Tibial artery (tissue), 4 donors: ENCODE results near the gene CFAP68.
A peak's percentile ranks its signal among the peaks of the same experiment; 100 is the strongest.

Experiments
- DNase-seq, 2 donors: peaks; one replicate each; pipeline ENCODE4 v3.0.0-alpha.2; 2019
- H3K27ac ChIP-seq, 2 donors: fragments of 200-600 bp; sonication (generic) in 1 of 2; 1 replicate in 1 of 2; 2 replicates in 1 of 2; pipeline ENCODE4 v1.5.1; 2018 to 2019; ENCODE audit warnings: mild to moderate bottlenecking in 1 of 2
- H3K27me3 ChIP-seq, 2 donors: fragments of 200-600 bp; sonication (generic) in 1 of 2; one replicate each; pipeline versions ENCODE4 v1.5.1 to v1.6.0; 2016 to 2019
- H3K36me3 ChIP-seq, 3 donors: fragments of 200-600 bp; sonication (generic) in 2 of 3; one replicate each; pipeline ENCODE4 v1.5.1; 2016 to 2019; ENCODE audit warnings: mild to moderate bottlenecking in 2 of 3
- H3K4me1 ChIP-seq, 4 donors: fragments of 200-600 bp; sonication (generic) in 2 of 4; 1 replicate in 3 of 4; 2 replicates in 1 of 4; pipeline ENCODE4 v1.5.1; 2016 to 2019
- H3K4me3 ChIP-seq, 2 donors: fragments of 200-600 bp; sonication (generic) in 1 of 2; 1 replicate in 1 of 2; 2 replicates in 1 of 2; pipeline ENCODE4 v1.5.1; 2018 to 2019; ENCODE audit warnings: mild to moderate bottlenecking in 2 of 2
- H3K9me3 ChIP-seq, 3 donors: fragments of 200-600 bp; sonication (generic) in 1 of 3; one replicate each; pipeline ENCODE4 v1.5.1; 2016 to 2019
- CTCF ChIP-seq, 2 experiments: fragments of 200-600 bp in 1 of 2; fragments of 450-650 bp in 1 of 2; IDR thresholded peaks; one replicate each; pipeline ENCODE4 v1.5.1; 2017 to 2019; ENCODE audit warnings: antibody characterized with exemption in 2 of 2, mild to moderate bottlenecking in 1 of 2, moderate library complexity in 1 of 2
- intact Hi-C: fragments of 100-400 bp; cut with DNase I; formaldehyde crosslinking; loops from one replicate; pipeline ENCODE4 v1.15.0; 2023; ENCODE audit warnings: low total_unique reads

CFAP68 gene

GRCh38 chr11:111918390-111919256 is 39.3 kb downstream of the CFAP68 start, which contains the start of gene C11orf52:
Gene C11orf52 (plus strand): TSS chr11:111918913. CDS start chr11:111918973, 60 bp downstream.
- H3K27me3 ChIP-seq = no peaks in the 10 kb centered on the region
- no peak for TF ChIP-seq CTCF (IDR thresholded peaks at IDR 0.05)
- DNase-seq = no peak
- H3K27ac ChIP-seq = peak within 1 kb of the TSS; percentile 37 to 98
- no peak within 1 kb of the TSS for H3K4me3 ChIP-seq
- H3K36me3 ChIP-seq = peaks cover 0 to 5% (median 4%) of the 10 kb centered on the region in 3 donors
- H3K4me1 ChIP-seq = peaks cover 0 to 69% (median 23%) of the 10 kb centered on the region in 4 donors
- intact Hi-C loops = no loop called here
- H3K9me3 ChIP-seq = no peaks in the 10 kb centered on the region

GRCh38 chr11:111920908-111921307 is 41.6 kb downstream of the CFAP68 start:
- no peaks in the 10 kb centered on the region for H3K27me3 ChIP-seq
- H3K9me3 ChIP-seq = no peaks in the 10 kb centered on the region
- peak overlapping the region; percentile 10 to 89 for H3K27ac ChIP-seq
- intact Hi-C loops = no loop called here
- no peak overlapping the region for H3K4me3 ChIP-seq
- TF ChIP-seq CTCF (IDR thresholded peaks at IDR 0.05) = no peak
- H3K4me1 ChIP-seq = peaks cover 0 to 72% (median 32%) of the 10 kb centered on the region in 4 donors
- H3K36me3 ChIP-seq = peaks cover 0 to 5% (median 4%) of the 10 kb centered on the region in 3 donors
- DNase-seq = no peak

- TF ChIP-seq CTCF (IDR thresholded peaks at IDR 0.05) = no peak
- no peak for DNase-seq
- peak overlapping the region in 1 of 2 donors; percentile 89 for H3K27ac ChIP-seq
- intact Hi-C loops = no loop called here
- peaks cover 0 to 73% (median 38%) of the 10 kb centered on the region in 4 donors for H3K4me1 ChIP-seq
- H3K4me3 ChIP-seq = no peak overlapping the region
- H3K27me3 ChIP-seq = no peaks in the 10 kb centered on the region
- no peaks in the 10 kb centered on the region for H3K9me3 ChIP-seq
- H3K36me3 ChIP-seq = peaks cover 0 to 5% (median 4%) of the 10 kb centered on the region in 3 donors
Measured at GRCh38 chr11:111921541-111922230, 42.3 kb downstream of the CFAP68 start.

- no peaks in the 10 kb centered on the region for H3K27me3 ChIP-seq
- no peak for TF ChIP-seq CTCF (IDR thresholded peaks at IDR 0.05)
- intact Hi-C loops = no loop called here
- no peaks in the 10 kb centered on the region for H3K9me3 ChIP-seq
- peak overlapping the region; percentile 24 to 42 for H3K4me3 ChIP-seq
- peak in 1 of 2 donors; percentile 72 for DNase-seq
- peaks cover 0 to 71% (median 40%) of the 10 kb centered on the region in 4 donors for H3K4me1 ChIP-seq
- H3K27ac ChIP-seq = peak overlapping the region; percentile 87 to 89
- peaks cover 0 to 5% (median 4%) of the 10 kb centered on the region in 3 donors for H3K36me3 ChIP-seq
Measured at GRCh38 chr11:111922803-111923202, 43.5 kb downstream of the CFAP68 start.

GRCh38 chr11:111923351-111923788 is 44.0 kb downstream of the CFAP68 start:
- intact Hi-C loops = no loop called here
- peak overlapping the region; percentile 87 to 89 for H3K27ac ChIP-seq

More at GRCh38 chr11:111923351-111923788, 44.0 kb downstream of the CFAP68 start:
- Histone ChIP-seq H3K27me3 (no peaks in the 10 kb centered on the region), H3K4me3 (peak overlapping the region; percentile 24 to 42), H3K4me1 (peaks cover 0 to 65% (median 39%) of the 10 kb centered on the region in 4 donors), H3K9me3 (no peaks in the 10 kb centered on the region), H3K36me3 (peaks cover 0 to 5% (median 4%) of the 10 kb centered on the region in 3 donors)
- peak in 1 of 2 donors; percentile 68 for DNase-seq
- no peak for TF ChIP-seq CTCF (IDR thresholded peaks at IDR 0.05)
